ENCODE data around the gene PNMA5. TPM values are rescaled to one million over a fixed set of nuclear protein-coding genes. Genes with fewer than 3 reads are reported as not detected.

The PNMA5 gene
- total and polyA plus RNA-seq, 2 of the 8 experiments (the other 6 are each of a cell fraction or from before 2014, with no cell fraction given): 0.11 TPM

- Histone ChIP-seq H2AK5ac (ENCODE audit: low read depth, low read length) (no peak overlapping the region), H3K9ac (replicated peaks in 1 of 4; ENCODE audit: extremely low read depth in 1 of 4, low read depth in 3 of 4, low read length in 3 of 4) (peak overlapping the region in 2 of 4 experiments; percentile 29 to 51; a peak in 2 of 7 replicates), H2BK12ac (ENCODE audit: low read depth, low read length) (no peak overlapping the region), H4K20me1 (replicated peaks in 1 of 2; ENCODE audit: control insufficient read depth in 1 of 2, insufficient read depth in 2 of 2, low read length in 2 of 2) (no peaks in the 10 kb centered on the region), H3K27ac (ENCODE audit: low read depth, low read length) (no peak overlapping the region; the same call in 1 of the 2 replicates), H2AFZ (ENCODE audit: low read length) (peak overlapping the region; percentile 44; the same call in 1 of the 2 replicates), H4K5ac (ENCODE audit: insufficient read length, low read depth, low read length) (no peak overlapping the region), H4K91ac (replicated peaks; ENCODE audit: insufficient read length, low read length) (no peak overlapping the region), H3K4me1 (replicated peaks in 1 of 4; ENCODE audit: control insufficient read depth in 3 of 4, insufficient read depth in 4 of 4, low read length in 3 of 4) (peaks cover 0 to 4% (median 0%) of the 10 kb centered on the region in 4 experiments; a peak in 2 of 7 replicates), H2BK5ac (ENCODE audit: low read depth, low read length) (no peak overlapping the region; the same call in 1 of the 2 replicates), H2BK20ac (ENCODE audit: low read length) (no peak overlapping the region), H2BK15ac (ENCODE audit: low read length) (no peak overlapping the region), H3K79me1 (ENCODE audit: low read depth, low read length) (no peaks in the 10 kb centered on the region), H3K56ac (replicated peaks; ENCODE audit: insufficient read length, low read depth, low read length) (no peak overlapping the region), H3K4ac (replicated peaks; ENCODE audit: insufficient read length, low read depth, low read length) (no peak overlapping the region), H3K23me2 (ENCODE audit: low read depth, low read length) (no peaks in the 10 kb centered on the region), H3K14ac (ENCODE audit: insufficient read length) (no peak overlapping the region), H3K36me3 (ENCODE audit: control insufficient read depth in 2 of 4, insufficient read depth in 4 of 4, low read length in 3 of 4) (no peaks in the 10 kb centered on the region), H3K4me3 (ENCODE audit: extremely low read depth in 1 of 4, insufficient read depth in 2 of 4, low read depth in 3 of 4, low read length in 4 of 4) (peak overlapping the region; percentile 36 to 68 (median 49)), H3K79me2 (ENCODE audit: control insufficient read depth in 1 of 2, insufficient read depth in 2 of 2, low read length in 2 of 2) (no peaks in the 10 kb centered on the region), H3K23ac (ENCODE audit: insufficient read length) (no peak overlapping the region), H4K8ac (ENCODE audit: extremely low read depth, insufficient read depth, low read length) (0 out of 2 replicates have a peak overlapping the region, but pooled peaks have one; percentile 79), H2BK120ac (replicated peaks; ENCODE audit: low read depth, low read length) (no peak overlapping the region), H3K9me3 (ENCODE audit: insufficient read depth in 2 of 2, low read depth in 1 of 2, low read length in 1 of 2) (no peaks in the 10 kb centered on the region), H3K18ac (ENCODE audit: extremely low read depth, low read length) (no peak overlapping the region), H3K4me2 (ENCODE audit: insufficient read depth in 1 of 2, low read depth in 2 of 2, low read length in 2 of 2) (peak overlapping the region; percentile 35 to 88), H3K27me3 (replicated peaks in 1 of 4; ENCODE audit: control insufficient read depth in 3 of 4, extremely low read depth in 1 of 4, insufficient read depth in 3 of 4, low read length in 3 of 4) (no peaks in the 10 kb centered on the region)
- POLR2A ChIA-PET (ENCODE audit: partially characterized antibody): interaction anchor here (0.9 to 1.0 kb wide), 2 partner anchors 11 to 14 kb away, joined by 3 read pairs; no protein-coding TSS in a partner anchor
- CTCF ChIA-PET (ENCODE audit: partially characterized antibody): interaction anchor here (0.8 to 3.6 kb wide), 16 partner anchors 9 to 703 kb away, joined by 3 to 10 read pairs (median 4); partner anchors contain the start of gene TREX2
- FAIRE-seq (no peak), DNase-seq (ENCODE audit: low read depth in 1 of 2, low spot score in 2 of 2) (no peak)
- WGBS, 2 experiments (ENCODE audit: extremely low coverage in 1 of 2, insufficient coverage in 1 of 2, insufficient read length in 1 of 2, insufficient replicate concordance in 2 of 2, low coverage in 1 of 2, low lambda C conversion rate in 2 of 2, missing lambda C conversion rate in 1 of 2): 80% methylated on average over 5 of the region's 11 CpGs; no CpG with 5 or more reads in 1 of the 2 experiments
- TF ChIP-seq EGR1 (IDR thresholded peaks at IDR 0.05; ENCODE audit: borderline replicate concordance, low read depth, low read length): no peak
- TF ChIP-seq BACH1 (IDR thresholded peaks at IDR 0.05; ENCODE audit: low read length): no peak
- no peak for TF ChIP-seq SP2 (IDR thresholded peaks at IDR 0.05; ENCODE audit: low read length)
- no peak for TF ChIP-seq CBX5 (IDR thresholded peaks at IDR 0.05; ENCODE audit: low read depth, low read length)
- TF ChIP-seq RFX5 (IDR thresholded peaks at IDR 0.05; ENCODE audit: borderline replicate concordance, low read depth, low read length): no peak
- no peak for TF ChIP-seq CHD1 (IDR thresholded peaks at IDR 0.05; ENCODE audit: low read depth, low read length)
- TF ChIP-seq, protein P1, sequence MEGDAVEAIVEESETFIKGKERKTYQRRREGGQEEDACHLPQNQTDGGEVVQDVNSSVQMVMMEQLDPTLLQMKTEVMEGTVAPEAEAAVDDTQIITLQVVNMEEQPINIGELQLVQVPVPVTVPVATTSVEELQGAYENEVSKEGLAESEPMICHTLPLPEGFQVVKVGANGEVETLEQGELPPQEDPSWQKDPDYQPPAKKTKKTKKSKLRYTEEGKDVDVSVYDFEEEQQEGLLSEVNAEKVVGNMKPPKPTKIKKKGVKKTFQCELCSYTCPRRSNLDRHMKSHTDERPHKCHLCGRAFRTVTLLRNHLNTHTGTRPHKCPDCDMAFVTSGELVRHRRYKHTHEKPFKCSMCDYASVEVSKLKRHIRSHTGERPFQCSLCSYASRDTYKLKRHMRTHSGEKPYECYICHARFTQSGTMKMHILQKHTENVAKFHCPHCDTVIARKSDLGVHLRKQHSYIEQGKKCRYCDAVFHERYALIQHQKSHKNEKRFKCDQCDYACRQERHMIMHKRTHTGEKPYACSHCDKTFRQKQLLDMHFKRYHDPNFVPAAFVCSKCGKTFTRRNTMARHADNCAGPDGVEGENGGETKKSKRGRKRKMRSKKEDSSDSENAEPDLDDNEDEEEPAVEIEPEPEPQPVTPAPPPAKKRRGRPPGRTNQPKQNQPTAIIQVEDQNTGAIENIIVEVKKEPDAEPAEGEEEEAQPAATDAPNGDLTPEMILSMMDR (IDR thresholded peaks at IDR 0.05; ENCODE audit: control extremely low read depth in 1 of 3, insufficient read depth in 1 of 3, low read depth in 1 of 3, low read length in 3 of 3): no peak
- TF ChIP-seq, protein P2, sequence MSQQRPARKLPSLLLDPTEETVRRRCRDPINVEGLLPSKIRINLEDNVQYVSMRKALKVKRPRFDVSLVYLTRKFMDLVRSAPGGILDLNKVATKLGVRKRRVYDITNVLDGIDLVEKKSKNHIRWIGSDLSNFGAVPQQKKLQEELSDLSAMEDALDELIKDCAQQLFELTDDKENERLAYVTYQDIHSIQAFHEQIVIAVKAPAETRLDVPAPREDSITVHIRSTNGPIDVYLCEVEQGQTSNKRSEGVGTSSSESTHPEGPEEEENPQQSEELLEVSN (IDR thresholded peaks at IDR 0.05): no peak
- no peak for TF ChIP-seq NRF1 (IDR thresholded peaks at IDR 0.05; ENCODE audit: low read depth, low read length)
- TF ChIP-seq, protein P3, sequence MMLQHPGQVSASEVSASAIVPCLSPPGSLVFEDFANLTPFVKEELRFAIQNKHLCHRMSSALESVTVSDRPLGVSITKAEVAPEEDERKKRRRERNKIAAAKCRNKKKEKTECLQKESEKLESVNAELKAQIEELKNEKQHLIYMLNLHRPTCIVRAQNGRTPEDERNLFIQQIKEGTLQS (IDR thresholded peaks at IDR 0.05; ENCODE audit: insufficient read depth, low read depth, low read length): no peak
Measured at GRCh38 chrX:152942077-152942442, 51.9 kb downstream of the PNMA5 start.
